Measurements from ENCODE around the gene SLC7A14.

- no peak for TF ChIP-seq CTCF (IDR thresholded peaks at IDR 0.05; ENCODE audit: insufficient read depth, low read depth, low read length)
- no peak for TF ChIP-seq EZH2 (IDR thresholded peaks at IDR 0.05; ENCODE audit: insufficient read depth, low read length)
Measured at GRCh38 chr3:170598091-170598502, 12.2 kb upstream of the SLC7A14 start.
